GM12891 (cell line): ENCODE measurements around the gene B4GALT5.
A peak's percentile ranks its signal among the peaks of the same experiment; 100 is the strongest.
"Not testable (repeated sequence)": the region's sequence is repeated elsewhere in the genome, so short reads cannot be mapped to it uniquely, and the experiment has no call there.

ENCODE experiments used
- DNase-seq: peaks from one replicate; pipeline ENCODE4 v3.0.0; 2011; ENCODE audit warnings: low spot score; ENCODE audit not compliant: insufficient read length
- FAIRE-seq: peaks from 2 replicates; lab custom pipeline; 2011; peaks lifted over from hg19 to GRCh38; lab: Jason Lieb, UNC
- PAX5 ChIP-seq: IDR thresholded peaks from 2 replicates; pipeline ENCODE4 v1.6.1; 2011; ENCODE audit warnings: low read length, moderate library complexity, mild to moderate bottlenecking; ENCODE audit not compliant: insufficient read depth, severe bottlenecking
- POLR2A ChIP-seq: IDR thresholded peaks from 2 replicates; pipeline ENCODE4 v1.6.1; 2011; ENCODE audit warnings: low read depth, low read length, control low read depth
- POLR2AphosphoS5 ChIP-seq: IDR thresholded peaks from 2 replicates; pipeline ENCODE4 v1.6.1; 2011; ENCODE audit warnings: low read depth, low read length, control low read depth
- POU2F2 ChIP-seq: IDR thresholded peaks from 2 replicates; pipeline ENCODE4 v1.6.1; 2011; ENCODE audit warnings: low read depth, mild to moderate bottlenecking, control low read depth, low read length, moderate library complexity
- SPI1 ChIP-seq: IDR thresholded peaks from 2 replicates; pipeline ENCODE4 v1.6.1; 2011; ENCODE audit warnings: low read depth, low read length, control low read depth
- TAF1 ChIP-seq: IDR thresholded peaks from 2 replicates; pipeline ENCODE4 v1.6.1; 2011; ENCODE audit warnings: low read depth, low read length, control low read depth

The B4GALT5 gene

DNA sequence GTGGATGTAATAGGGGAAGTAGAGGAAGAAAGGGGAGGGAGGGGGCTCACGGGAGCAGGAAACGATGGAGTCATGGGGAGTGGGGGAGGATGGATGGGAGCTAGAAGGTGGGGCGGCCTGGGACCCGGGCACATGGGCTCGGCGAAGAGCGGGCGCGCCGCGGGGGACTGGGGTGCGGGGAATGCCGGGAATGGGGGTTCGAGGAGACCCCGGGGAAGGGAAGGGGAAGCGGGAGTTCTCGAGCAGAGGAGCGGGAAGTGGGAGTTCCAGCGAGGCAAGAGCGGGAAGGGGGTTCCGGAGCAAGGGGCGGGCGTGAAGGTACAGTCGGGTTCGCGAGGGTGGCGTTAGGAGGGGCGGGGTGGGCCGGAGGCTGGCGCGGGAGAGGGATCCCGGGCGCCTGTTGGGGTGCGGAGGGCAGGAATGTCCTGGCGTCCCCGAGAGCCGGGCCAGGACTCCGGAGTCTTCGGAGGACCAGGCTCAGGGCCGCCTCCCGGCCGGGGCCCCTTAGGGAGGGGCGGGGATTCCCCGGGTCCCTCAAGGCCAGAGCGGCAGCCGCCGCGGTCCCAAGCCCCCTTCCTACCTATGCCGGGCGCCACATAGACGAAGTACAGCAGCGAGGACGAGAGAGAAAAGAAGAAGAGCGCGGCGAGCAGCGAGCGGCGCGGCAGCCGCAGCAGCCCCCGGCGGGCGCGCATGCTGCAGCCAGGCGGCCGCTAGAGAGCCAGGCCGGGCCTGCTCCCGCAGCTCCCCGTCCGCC, 504 bp downstream of the B4GALT5 start:
- no peak for DNase-seq
- TF ChIP-seq PAX5 = no peak
- TF ChIP-seq SPI1 = no peak
- no peak for TF ChIP-seq POU2F2
- no peak for TF ChIP-seq POLR2A
- TF ChIP-seq POLR2AphosphoS5 = no peak
- TF ChIP-seq TAF1 = no peak
- no peak for FAIRE-seq

DNA sequence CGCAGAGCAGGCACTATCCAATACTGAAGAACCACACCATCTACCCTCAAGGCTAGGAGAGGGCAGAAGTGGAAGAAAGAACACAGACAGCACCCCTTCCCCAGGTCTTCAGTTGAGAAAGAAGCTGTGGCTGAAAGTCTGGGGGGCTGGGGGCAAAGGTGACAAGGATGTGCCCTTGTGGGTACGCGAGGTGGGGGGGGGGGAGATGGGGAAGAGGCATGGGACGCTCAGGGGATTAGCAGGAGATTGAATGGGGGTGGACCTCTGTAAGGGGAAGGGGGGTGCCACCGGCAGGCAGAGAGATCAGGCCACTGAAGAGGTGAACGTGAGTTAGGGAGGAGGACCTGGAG, 1.1 kb downstream of the B4GALT5 start:
- DNase-seq = no peak

DNA sequence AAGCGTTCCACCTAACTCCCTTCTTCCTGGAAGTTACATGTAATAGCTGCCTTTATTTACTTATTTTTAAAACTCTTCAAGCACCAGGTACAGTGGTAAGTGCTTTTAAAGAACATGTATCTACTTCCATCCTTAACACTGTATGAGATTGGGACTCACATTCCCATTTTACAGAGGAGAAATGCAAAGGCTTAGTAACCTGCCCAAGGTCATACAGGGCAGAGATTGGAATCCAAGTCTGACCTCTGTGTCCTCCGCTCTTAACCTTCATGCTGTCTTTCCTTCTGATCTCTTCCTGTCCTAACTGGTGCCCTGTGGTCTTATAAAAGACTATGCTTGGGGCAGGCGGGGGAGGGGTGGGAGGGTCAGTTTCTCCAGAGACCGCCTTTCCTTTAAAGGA, 1.6 kb downstream of the B4GALT5 start:
- TF ChIP-seq SPI1 (no peak), POLR2A (no peak), POU2F2 (no peak), PAX5 (no peak), TAF1 (no peak), POLR2AphosphoS5 (no peak)
- no peak for DNase-seq
- FAIRE-seq = no peak

More for the DNA sequence above, 1.1 kb downstream of the B4GALT5 start:
- no peak for TF ChIP-seq POLR2AphosphoS5
- TF ChIP-seq TAF1 = no peak
- no peak for TF ChIP-seq PAX5
- TF ChIP-seq SPI1 = no peak
- TF ChIP-seq POU2F2 = no peak
- TF ChIP-seq POLR2A = no peak
- FAIRE-seq = no peak

DNA sequence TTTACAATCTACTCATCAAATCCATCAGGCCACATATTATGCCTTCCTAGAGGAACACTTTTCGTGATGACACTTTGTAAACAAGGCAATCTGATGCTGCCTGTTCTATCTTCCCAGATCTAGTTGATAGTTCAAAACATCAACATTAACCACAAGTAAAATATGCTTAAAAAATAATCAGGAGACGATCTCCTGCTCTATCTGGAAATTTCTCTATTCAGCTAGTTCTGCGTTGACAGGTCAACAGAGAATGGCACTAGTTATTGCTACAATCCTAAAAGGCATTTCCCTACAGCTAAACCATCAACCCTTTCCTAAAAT, 2.1 kb downstream of the B4GALT5 start:
- FAIRE-seq (peak; percentile 13), DNase-seq (no peak)
- TF ChIP-seq SPI1 (no peak), POU2F2 (no peak), PAX5 (no peak), POLR2A (no peak)

DNA sequence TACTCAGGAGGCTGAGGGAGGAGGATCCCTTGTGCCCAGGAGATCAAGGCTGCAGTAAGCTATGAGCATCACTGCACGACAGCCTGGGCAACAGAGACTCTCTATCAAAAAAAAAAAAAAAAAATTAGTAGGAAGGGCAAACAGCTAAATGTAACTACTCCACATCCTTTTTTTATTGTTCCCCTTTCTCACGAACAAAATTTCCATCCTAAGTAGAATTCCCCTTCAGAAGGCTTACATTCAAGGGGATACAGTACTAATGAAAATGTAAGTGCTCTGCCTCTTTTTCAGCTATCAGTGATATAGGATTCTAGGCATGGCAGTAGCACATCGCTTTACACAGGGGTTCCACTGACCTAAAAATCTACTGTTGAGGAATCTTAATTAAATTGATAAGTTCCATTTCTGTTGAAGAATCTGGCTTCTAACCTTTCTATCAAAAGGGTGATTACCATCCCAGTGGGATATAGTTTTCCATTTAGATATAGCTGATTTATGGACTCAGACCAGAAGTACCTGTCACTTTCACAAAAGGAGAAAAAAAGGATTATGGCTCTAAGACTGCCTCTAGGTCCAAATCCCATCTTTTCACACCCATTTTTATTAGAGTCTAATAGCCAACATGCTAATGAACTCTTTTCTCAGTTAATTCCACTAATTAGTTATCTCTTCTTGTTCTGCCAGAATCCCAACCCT, 2.6 kb downstream of the B4GALT5 start:
- no peak for TF ChIP-seq POU2F2
- no peak for TF ChIP-seq POLR2A
- DNase-seq (no peak), FAIRE-seq (no peak)

DNA sequence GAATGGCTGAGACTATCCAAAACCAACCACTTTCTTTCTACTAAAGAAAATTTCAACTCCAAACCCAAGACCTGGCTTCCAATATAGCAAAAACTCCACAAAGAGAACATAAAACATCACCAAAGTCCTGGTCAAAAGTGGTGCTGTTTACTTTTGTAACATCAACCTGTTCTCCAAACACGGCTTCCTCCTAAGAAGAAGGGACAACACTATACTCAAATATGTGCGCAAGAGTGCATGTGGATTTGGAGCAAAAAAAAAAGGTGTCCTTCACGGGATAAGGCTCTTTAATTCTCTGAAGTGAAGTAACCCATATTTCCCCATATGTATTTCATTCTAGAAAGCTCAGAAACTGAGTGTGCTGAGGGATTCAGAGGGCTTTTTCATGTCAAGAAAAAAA, 6.6 kb downstream of the B4GALT5 start:
- TF ChIP-seq SPI1 (no peak), POU2F2 (no peak), POLR2A (no peak), POLR2AphosphoS5 (no peak), TAF1 (no peak), PAX5 (no peak)
- no peak for DNase-seq
- FAIRE-seq = no peak

DNA sequence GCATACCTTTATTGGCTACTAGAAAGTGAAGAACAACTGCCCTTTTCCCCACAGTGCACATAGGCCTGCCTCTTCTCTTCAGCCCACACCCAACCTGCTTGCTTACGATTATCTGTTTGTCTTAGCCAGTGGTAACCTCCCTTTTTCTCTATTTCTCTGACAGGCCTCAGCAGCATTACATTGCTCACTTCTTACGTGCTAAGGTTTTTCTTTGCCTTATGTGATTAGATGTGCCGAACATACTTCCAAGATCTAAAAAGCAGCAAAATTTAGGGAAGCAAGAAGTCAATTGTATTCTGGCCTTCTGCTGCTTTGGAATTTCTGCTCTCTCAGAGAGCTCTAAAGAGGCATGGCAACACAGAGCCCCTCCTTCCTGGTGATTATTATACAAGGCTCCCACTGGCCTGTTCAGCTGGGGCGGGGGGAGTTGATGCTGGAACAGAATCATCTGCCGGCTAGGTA, 7.0 kb downstream of the B4GALT5 start:
- FAIRE-seq = no peak
- DNase-seq = no peak
- TF ChIP-seq POLR2AphosphoS5 (no peak), POLR2A (no peak), TAF1 (no peak)

DNA sequence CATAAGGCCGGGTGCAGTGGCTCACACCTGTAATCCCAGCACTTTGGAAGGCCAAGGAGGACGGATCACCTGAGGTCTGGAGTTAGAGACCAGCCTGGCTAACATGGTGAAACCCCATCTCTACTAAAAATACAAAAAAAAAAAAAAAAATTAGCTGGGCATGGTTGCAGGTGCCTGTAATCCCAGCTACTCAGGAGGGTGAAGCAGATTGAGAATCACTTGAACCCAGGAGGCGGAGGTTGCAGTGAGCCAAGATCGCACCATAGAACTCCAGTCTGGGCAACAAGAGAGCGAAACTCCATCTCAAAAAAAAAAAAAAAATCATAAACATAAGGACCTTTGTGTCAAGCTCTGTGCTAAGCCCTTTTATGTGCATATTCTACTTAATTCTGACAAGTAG, 7.8 kb downstream of the B4GALT5 start:
- DNase-seq = not testable (repeated sequence)

DNA sequence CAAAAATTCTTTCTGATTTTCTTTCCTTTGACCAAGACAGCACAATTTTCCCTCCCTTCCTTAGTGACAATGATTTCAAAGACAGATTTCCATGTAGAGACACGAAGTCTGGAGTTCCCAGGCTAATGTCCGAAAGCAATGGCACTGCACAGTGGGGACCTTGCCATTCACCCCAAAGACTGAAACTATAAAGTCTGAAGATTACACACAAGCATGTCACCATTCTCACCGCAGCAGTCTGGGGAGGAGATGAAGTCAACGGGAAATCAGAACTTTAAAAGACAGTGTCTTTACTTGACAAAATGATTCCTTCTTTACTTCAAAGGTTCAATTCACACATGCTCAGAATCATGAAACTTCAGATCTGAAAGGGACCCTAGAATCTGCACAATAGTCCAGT, 8.3 kb downstream of the B4GALT5 start:
- DNase-seq = no peak
- TF ChIP-seq POLR2A = no peak
- TF ChIP-seq TAF1 = 0 out of 2 replicates have a peak, but pooled peaks have one; percentile 21
- FAIRE-seq = no peak

More for the DNA sequence above, 7.8 kb downstream of the B4GALT5 start:
- FAIRE-seq = not testable (repeated sequence)

DNA sequence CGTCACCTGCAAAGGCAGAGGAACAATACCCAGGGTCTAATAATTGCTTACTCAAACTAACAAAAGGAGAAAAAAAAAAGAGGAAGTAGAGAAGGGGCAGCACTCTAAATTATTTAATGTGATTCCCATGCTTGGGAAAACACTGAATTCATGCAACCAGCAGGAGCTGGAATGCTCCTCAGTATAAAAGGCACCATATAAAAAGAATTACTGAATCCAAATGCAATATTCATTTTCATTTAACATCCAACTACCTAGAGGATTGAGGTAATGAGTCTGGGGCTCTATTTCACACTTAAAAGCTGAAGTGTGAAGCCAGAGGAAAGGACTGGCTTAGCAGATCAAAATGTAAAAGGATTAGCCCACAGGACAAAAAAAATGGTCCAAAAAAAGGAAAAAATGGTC, 8.7 kb downstream of the B4GALT5 start:
- TF ChIP-seq POU2F2 (no peak), SPI1 (peak; percentile 79)
- FAIRE-seq (no peak), DNase-seq (no peak)

DNA sequence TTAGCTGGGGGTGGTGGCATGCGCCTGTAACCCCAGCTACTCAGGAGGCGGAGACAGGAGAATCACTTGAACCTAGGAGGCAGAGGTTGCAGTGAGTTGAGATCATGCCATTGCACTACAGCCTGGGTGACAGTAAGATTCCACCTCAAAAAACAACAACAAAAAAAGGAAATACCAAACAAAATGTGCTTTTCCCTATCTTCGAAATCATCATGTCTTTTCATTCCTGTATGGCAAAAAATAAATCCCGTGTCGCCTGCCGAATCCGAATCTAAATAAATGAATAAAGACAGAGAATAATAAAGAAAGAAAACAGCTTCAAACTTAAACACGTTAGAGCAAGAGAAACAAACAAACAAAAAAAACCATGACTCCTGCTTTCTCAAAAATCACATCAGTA, 11.8 kb downstream of the B4GALT5 start:
- TF ChIP-seq PAX5 (no peak), POLR2AphosphoS5 (no peak), SPI1 (no peak)
- DNase-seq (no peak), FAIRE-seq (no peak)
